Adrenal gland (tissue), 5 donors: Measurements from ENCODE around the gene ARV1.

Source experiments
- CTCF ChIP-seq, 6 experiments: fragments of 450-650 bp in 4 of 6; fragments of 200-600 bp in 2 of 6; sonication (generic) in 1 of 6; IDR thresholded peaks; 1 replicate in 5 of 6; 2 replicates in 1 of 6; pipeline versions ENCODE4 v1.5.1 to v1.8.0; 2016 to 2021; ENCODE audit warnings: antibody characterized with exemption in 6 of 6, mild to moderate bottlenecking in 2 of 6, moderate library complexity in 1 of 6
- POLR2A ChIP-seq, 2 donors: fragments of 450-650 bp; IDR thresholded peaks; one replicate each; pipeline ENCODE4 v1.6.1; 2017; ENCODE audit warnings: antibody characterized with exemption in 2 of 2, mild to moderate bottlenecking in 2 of 2, moderate library complexity in 1 of 2
- donor health status: DM: no; HTN: no; CAD: no.

- no peak for TF ChIP-seq CTCF (IDR thresholded peaks at IDR 0.05)
- TF ChIP-seq POLR2A (IDR thresholded peaks at IDR 0.05), result no peak
These were observed 41.3 kb downstream of the ARV1 start for GRCh38 chr1:231020139-231020601.
